Common myeloid progenitor, CD34-positive (primary cell): ENCODE measurements around the gene VWA5B2. TPM values are rescaled to one million over a fixed set of nuclear protein-coding genes. Genes with fewer than 3 reads are reported as not detected.
A peak's percentile ranks its signal among the peaks of the same experiment; 100 is the strongest.

Experiments
- CTCF ChIA-PET: fragments of 350-600 bp; sonication (Branson Sonifier 250); formaldehyde crosslinking; loops from one replicate; lab custom pipeline; 2021; ENCODE audit warnings: antibody characterized with exemption; lab: Charles Lee
- POLR2A ChIA-PET: fragments of 350-600 bp; sonication (Branson Sonifier 250); formaldehyde crosslinking; loops from one replicate; lab custom pipeline; 2021; ENCODE audit warnings: antibody characterized with exemption; lab: Charles Lee
- DNase-seq, 3 donors: peaks; one replicate each; pipeline versions ENCODE4 v3.0.0 to v3.0.0-alpha.2; 2013
- H3K27ac ChIP-seq, 2 experiments: 1 replicate in 1 of 2; 2 replicates in 1 of 2; pipeline ENCODE4 v1.7.0; 2013; ENCODE audit warnings: inconsistent platforms in 2 of 2, low read length in 2 of 2, mild to moderate bottlenecking in 2 of 2, low read depth in 1 of 2, moderate library complexity in 1 of 2; ENCODE audit not compliant: severe bottlenecking in 2 of 2, insufficient read depth in 1 of 2, poor library complexity in 1 of 2
- H3K27me3 ChIP-seq, 5 experiments: replicated peaks in 2 of 5; 1 replicate in 3 of 5; 2 replicates in 2 of 5; pipeline versions ENCODE4 v1.6.1 to v1.7.0; 2013; ENCODE audit warnings: low read length in 4 of 5, mild to moderate bottlenecking in 2 of 5, moderate library complexity in 2 of 5, inconsistent platforms in 1 of 5; ENCODE audit not compliant: insufficient read depth in 5 of 5, control insufficient read depth in 4 of 5
- H3K36me3 ChIP-seq, 4 experiments: 1 replicate in 2 of 4; 2 replicates in 2 of 4; pipeline versions ENCODE4 v1.6.1 to v1.7.0; 2013; ENCODE audit warnings: low read length in 3 of 4, control low read depth in 1 of 4, mild to moderate bottlenecking in 1 of 4; ENCODE audit not compliant: control insufficient read depth in 4 of 4, insufficient read depth in 4 of 4
- H3K4me1 ChIP-seq, 4 experiments: 1 replicate in 3 of 4; 2 replicates in 1 of 4; pipeline versions ENCODE4 v1.6.1 to v1.7.1; 2013; ENCODE audit warnings: low read length in 3 of 4, mild to moderate bottlenecking in 3 of 4, control low read depth in 1 of 4, inconsistent platforms in 1 of 4, moderate library complexity in 1 of 4; ENCODE audit not compliant: control insufficient read depth in 4 of 4, insufficient read depth in 4 of 4; ENCODE audit errors: control extremely low read depth in 1 of 4
- H3K4me3 ChIP-seq, 7 experiments: 1 replicate in 4 of 7; 2 replicates in 3 of 7; pipeline versions ENCODE4 v1.5.1 to v1.7.0; 2013; ENCODE audit warnings: mild to moderate bottlenecking in 7 of 7, low read length in 6 of 7, moderate library complexity in 6 of 7, inconsistent platforms in 2 of 7, low read depth in 2 of 7, control low read depth in 1 of 7; ENCODE audit not compliant: insufficient read depth in 4 of 7, control insufficient read depth in 1 of 7; ENCODE audit errors: extremely low read depth in 1 of 7
- H3K9me3 ChIP-seq, 5 experiments: 1 replicate in 4 of 5; 2 replicates in 1 of 5; pipeline versions ENCODE4 v1.6.1 to v1.7.1; 2013; ENCODE audit warnings: low read length in 4 of 5, mild to moderate bottlenecking in 2 of 5, inconsistent platforms in 1 of 5, low read depth in 1 of 5, moderate library complexity in 1 of 5; ENCODE audit not compliant: control insufficient read depth in 4 of 5, insufficient read depth in 2 of 5; ENCODE audit errors: control extremely low read depth in 1 of 5
- WGBS: methylation state at CpG from one replicate; pipeline ENCODE4 v1.1.5; 2013; ENCODE audit not compliant: insufficient coverage; 5-methylcytosine and 5-hydroxymethylcytosine counted together
- polyA plus RNA-seq: library from polyadenylated mRNA; unstranded; fragments of 120-200 nt; gene quantifications from one replicate; pipeline ENCODE4 v1.2.1, GENCODE V29; 2013

VWA5B2 gene
- 0.12 TPM for polyA plus RNA-seq

GRCh38 chr3:184229394-184230080 lies at the start of gene VWA5B2:
Gene VWA5B2 (plus strand): TSS chr3:184229585. CDS start chr3:184230529, 944 bp downstream.
- Histone ChIP-seq H3K4me3 (peak within 1 kb of the TSS; percentile 19 to 76 (median 49)), H3K27me3 (peaks cover 14 to 71% (median 28%) of the 10 kb centered on the region in 5 experiments), H3K27ac (no peak within 1 kb of the TSS), H3K36me3 (no peaks in the 10 kb centered on the region), H3K9me3 (no peaks in the 10 kb centered on the region), H3K4me1 (peaks cover 0 to 27% (median 19%) of the 10 kb centered on the region in 4 experiments)
- POLR2A ChIA-PET = interaction anchor here (1.2 kb wide), 1 partner anchor 11 kb away, joined by 4 read pairs; no protein-coding TSS in a partner anchor
- CTCF ChIA-PET = interaction anchor here (1.2 to 7.5 kb wide), 3 partner anchors 13 to 334 kb away, joined by 4 to 79 read pairs (median 70); partner anchors contain the start of gene EEF1AKMT4
- 0% methylated on average over 46 of the region's 66 CpGs for WGBS
- peak; percentile 75 to 87 (median 85) for DNase-seq

- Histone ChIP-seq H3K27ac (no peak overlapping the region), H3K4me1 (peaks cover 4 to 22% (median 20%) of the 10 kb centered on the region in 4 experiments), H3K36me3 (peaks cover 33 to 78% (median 69%) of the 10 kb centered on the region in 4 experiments), H3K27me3 (no peaks in the 10 kb centered on the region), H3K4me3 (no peak overlapping the region), H3K9me3 (no peaks in the 10 kb centered on the region)
- ChIA-PET POLR2A (no interaction called here), CTCF (interaction anchor here (1.1 to 1.4 kb wide), 2 partner anchors 46 to 282 kb away, joined by 3 read pairs; no protein-coding TSS in a partner anchor)
- 68% methylated on average over 3 of the region's 6 CpGs for WGBS
- no peak for DNase-seq
These were observed 49.2 kb upstream of the VWA5B2 start for GRCh38 chr3:184180165-184180564.

GRCh38 chr3:184181596-184181995 lies 47.8 kb upstream of the VWA5B2 start:
- WGBS = 100% methylated on average over 9 of the region's 9 CpGs
- H3K27ac ChIP-seq = no peak overlapping the region
- H3K27me3 ChIP-seq = no peaks in the 10 kb centered on the region
- no peak overlapping the region for H3K4me3 ChIP-seq
- ChIA-PET POLR2A (no interaction called here), CTCF (interaction anchor here (0.7 to 1.5 kb wide), 3 partner anchors 9 to 68 kb away, joined by 3 to 4 read pairs (median 4); partner anchors contain the start of gene EEF1AKMT4)
- no peak for DNase-seq
- no peaks in the 10 kb centered on the region for H3K9me3 ChIP-seq
- peaks cover 33 to 78% (median 69%) of the 10 kb centered on the region in 4 experiments for H3K36me3 ChIP-seq
- H3K4me1 ChIP-seq = peaks cover 4 to 17% (median 13%) of the 10 kb centered on the region in 4 experiments

GRCh38 chr3:184183679-184184078 lies 45.7 kb upstream of the VWA5B2 start:
- DNase-seq = no peak
- no peak overlapping the region for H3K27ac ChIP-seq
- no peak overlapping the region for H3K4me3 ChIP-seq
- ChIA-PET POLR2A (interaction anchor here (0.5 kb wide), 1 partner anchor 429 kb away, joined by 4 read pairs; no protein-coding TSS in a partner anchor), CTCF (interaction anchor here (1.0 to 2.0 kb wide), 2 partner anchors 10 to 12 kb away, joined by 3 to 7 read pairs; no protein-coding TSS in a partner anchor)
- peaks cover 12 to 23% (median 18%) of the 10 kb centered on the region in 4 experiments for H3K4me1 ChIP-seq
- WGBS = 92% methylated on average over 2 of the region's 5 CpGs
- H3K27me3 ChIP-seq = no peaks in the 10 kb centered on the region
- H3K36me3 ChIP-seq = peaks cover 34 to 71% (median 67%) of the 10 kb centered on the region in 4 experiments
- no peaks in the 10 kb centered on the region for H3K9me3 ChIP-seq

- peak overlapping the region in 1 of 7 experiments; percentile 69 for H3K4me3 ChIP-seq
- H3K27ac ChIP-seq = peak overlapping the region in 1 of 2 experiments; percentile 89
- ChIA-PET CTCF (interaction anchor here (1.0 to 2.0 kb wide), 2 partner anchors 11 kb away, joined by 3 to 7 read pairs; no protein-coding TSS in a partner anchor), POLR2A (no interaction called here)
- no peaks in the 10 kb centered on the region for H3K9me3 ChIP-seq
- H3K4me1 ChIP-seq = peaks cover 12 to 23% (median 18%) of the 10 kb centered on the region in 4 experiments
- WGBS = 100% methylated on average over 8 of the region's 18 CpGs
- peak in 1 of 3 donors; percentile 4 for DNase-seq
- no peaks in the 10 kb centered on the region for H3K27me3 ChIP-seq
- peaks cover 31 to 71% (median 68%) of the 10 kb centered on the region in 4 experiments for H3K36me3 ChIP-seq
These were observed 44.7 kb upstream of the VWA5B2 start for GRCh38 chr3:184184546-184185230.

- WGBS = 6% methylated on average over 41 of the region's 55 CpGs
- DNase-seq = peak; percentile 100
- H3K4me1 ChIP-seq = peaks cover 12 to 23% (median 18%) of the 10 kb centered on the region in 4 experiments
- H3K36me3 ChIP-seq = peaks cover 24 to 71% (median 66%) of the 10 kb centered on the region in 4 experiments
- POLR2A ChIA-PET = interaction anchor here (0.9 to 1.0 kb wide), 2 partner anchors 294 to 736 kb away, joined by 3 to 4 read pairs; no protein-coding TSS in a partner anchor
- CTCF ChIA-PET = interaction anchor here (0.7 to 1.6 kb wide), 2 partner anchors 41 to 64 kb away, joined by 3 to 9 read pairs; partner anchors contain the start of gene EEF1AKMT4
- H3K4me3 ChIP-seq = peak overlapping the region; percentile 79 to 99 (median 95)
- no peaks in the 10 kb centered on the region for H3K27me3 ChIP-seq
- peak overlapping the region; percentile 51 to 89 for H3K27ac ChIP-seq
- no peaks in the 10 kb centered on the region for H3K9me3 ChIP-seq
These were observed 43.8 kb upstream of the VWA5B2 start for GRCh38 chr3:184185461-184186183.
